HT1080 (cell line): ENCODE results near the gene NDNF. TPM values are rescaled to one million over a fixed set of nuclear protein-coding genes. Genes with fewer than 3 reads are reported as not detected.

Experiments
- DNase-seq: peaks from one replicate; pipeline ENCODE4 v3.0.0-alpha.2; 2015; ENCODE audit warnings: low read depth
- total RNA-seq: library from RNA; depleted of rRNA; stranded (reverse); fragments of >200 nt; shearing (Covaris generic); gene quantifications from 2 replicates; pipeline ENCODE4 v1.2.3, GENCODE V29; 2014; rRNA removed

Gene NDNF
- total RNA-seq, 1 experiment from 2014 or later, result 0.27 TPM

DNA sequence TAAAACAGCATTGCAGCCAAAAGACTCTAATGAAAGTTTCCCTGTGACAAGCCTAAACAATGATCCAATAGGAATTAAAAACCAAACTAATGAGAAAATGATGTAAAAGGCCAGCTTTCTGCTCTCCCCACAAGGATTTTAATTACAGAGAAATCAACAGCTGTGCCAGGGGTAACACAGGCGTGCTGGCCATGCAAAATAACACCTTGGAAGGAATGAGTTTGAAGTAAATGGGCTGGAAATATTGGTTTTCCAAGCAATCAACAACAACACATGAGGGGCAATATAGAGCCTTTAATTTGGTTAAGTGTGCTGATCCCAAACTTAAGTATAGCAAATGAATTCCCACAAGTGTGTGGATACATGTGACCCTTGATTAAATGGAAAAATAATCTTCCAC is 56.9 kb downstream of the NDNF start:
- DNase-seq, result no peak

DNA sequence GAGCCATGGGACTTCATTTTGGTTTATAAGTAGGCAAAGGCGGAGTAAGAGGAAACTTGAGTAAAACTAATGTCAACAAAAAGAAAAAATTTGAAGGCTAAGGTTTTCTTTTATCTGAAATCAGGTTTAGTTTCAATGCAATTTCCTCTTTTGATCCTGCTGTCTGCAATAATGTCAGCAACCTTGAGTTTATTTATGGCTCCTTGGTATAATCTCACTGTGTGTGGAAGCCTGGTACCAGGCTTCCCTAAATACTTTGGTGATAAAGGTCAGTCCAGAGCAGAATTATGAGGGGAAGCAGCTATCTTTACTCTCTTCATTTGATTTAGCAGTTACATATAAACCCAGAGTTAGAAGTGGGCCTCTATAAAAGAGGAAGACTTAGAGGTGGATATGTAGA is 57.8 kb downstream of the NDNF start:
- no peak for DNase-seq

DNA sequence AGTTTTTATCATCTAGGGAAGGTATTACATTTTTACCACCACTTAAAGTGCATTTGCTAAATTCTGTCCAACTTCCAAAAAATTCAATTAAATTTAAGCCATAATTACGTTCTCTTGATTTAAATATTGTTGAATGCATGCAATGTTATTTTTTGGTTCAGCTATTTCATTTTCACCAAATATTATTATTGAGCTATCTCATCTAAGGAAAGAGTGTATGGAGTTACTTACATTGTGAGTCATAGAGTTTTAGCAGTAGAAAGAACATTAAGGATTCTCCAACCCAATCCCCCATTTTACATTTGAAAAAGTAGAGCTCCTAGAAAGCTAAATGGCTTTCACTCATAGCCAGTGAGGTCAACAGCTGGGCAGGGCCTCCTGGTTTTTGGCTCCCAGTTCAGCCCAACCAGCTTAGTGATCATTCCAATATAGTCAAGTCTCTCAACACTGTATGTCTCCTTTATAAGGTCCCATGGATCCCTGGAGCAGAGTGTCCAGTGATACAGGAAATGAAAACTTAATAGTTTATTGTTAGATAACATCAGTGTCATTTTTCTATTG is 60.5 kb downstream of the NDNF start:
- DNase-seq, result no peak

DNA sequence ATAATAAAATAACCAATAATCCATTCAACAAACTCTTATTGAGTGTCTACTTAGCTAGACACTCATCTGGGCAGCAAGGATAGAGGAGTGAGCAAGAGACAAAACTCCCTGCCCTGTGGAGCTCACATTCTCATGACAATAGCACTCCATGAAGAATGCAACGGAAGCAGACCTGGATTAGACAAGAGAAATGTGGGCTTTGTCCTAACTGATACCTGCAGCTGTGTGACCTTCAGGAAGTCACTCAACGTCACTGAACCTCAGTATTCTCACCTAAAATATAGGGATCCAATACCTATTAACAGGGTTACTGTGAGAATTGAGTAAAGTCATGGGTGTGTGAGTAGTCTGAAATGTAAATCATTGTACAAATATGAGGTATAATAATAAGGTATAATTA is 61.2 kb downstream of the NDNF start:
- no peak for DNase-seq

DNA sequence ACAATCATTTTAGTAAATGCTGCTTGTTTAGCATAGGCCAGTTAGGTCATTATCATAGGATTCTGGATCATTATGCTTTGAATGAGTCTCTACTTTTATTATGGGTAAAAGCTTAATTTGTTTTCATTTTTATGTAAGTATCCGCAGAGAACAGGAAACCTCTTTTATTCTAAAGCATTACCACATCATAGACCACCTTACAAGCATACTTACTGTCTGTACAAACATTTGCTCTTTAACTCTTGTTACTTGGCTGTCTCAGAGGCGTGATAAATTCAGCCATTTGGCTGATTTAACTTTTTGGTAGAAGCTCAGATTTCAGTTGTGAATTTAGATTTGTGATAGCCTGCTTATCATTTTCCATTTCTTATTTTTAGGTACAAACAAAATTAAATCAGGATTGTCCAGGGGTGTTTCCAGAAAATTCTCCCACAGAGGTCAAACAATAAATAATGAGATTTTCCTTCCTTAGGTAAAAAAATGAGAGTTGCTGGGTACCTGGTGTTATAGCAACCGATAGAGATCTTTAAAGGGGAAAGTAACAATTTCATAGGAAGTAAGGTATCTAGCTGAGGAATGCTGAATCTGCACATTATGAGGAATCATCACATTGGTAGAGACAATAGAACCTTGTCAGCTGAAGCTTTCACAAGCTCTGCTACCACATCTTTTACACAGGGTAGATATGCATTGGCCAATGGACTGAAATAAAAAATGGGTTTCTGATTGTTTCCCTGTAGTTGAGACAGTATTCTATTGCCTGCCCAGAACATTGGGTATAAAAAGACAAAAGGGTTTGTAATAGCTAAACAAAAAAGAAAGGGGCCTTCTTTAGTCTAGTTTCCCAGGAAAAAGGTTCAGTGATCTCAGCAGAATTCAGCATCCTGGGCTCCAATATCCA is 62.5 kb downstream of the NDNF start:
- DNase-seq, result no peak

DNA sequence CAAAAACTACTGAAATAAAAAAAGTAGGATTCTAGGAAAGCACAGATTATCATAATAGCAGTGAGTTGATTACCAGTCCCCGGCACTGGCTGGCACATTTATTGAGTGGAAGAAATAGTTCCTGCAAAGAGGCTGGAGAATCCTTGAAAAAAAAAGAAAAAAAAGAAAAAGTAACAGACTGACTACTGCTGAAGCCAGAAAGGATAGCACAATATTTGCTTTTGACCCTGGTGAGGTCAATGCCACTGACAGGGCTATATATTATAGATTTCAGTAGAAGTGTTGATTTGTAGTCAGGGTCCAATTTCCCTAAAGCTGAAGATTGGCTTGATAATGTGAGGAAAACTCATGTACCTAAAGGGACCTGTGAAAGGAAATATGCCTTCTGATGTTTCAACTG is 64.7 kb downstream of the NDNF start:
- no peak for DNase-seq

DNA sequence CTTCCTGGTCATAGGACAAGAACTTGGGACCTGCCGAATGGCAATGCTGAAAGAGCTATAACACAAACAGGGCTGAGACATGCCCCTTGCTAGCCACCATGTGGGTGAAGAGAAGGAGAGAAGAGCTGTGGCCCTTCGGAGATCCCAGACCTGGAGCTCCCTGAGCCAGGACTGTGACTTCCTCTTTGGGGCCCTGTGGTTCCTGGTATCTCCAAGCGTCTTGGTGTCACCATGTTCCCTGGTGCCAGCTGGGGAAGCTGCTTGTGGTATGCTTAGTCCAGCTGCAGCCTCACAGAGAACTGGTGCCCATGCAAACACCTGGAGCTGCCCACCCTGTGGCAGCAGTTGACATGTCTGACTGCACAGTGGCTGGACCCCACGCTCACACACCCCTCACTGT is 68.5 kb downstream of the NDNF start:
- DNase-seq, result no peak

DNA sequence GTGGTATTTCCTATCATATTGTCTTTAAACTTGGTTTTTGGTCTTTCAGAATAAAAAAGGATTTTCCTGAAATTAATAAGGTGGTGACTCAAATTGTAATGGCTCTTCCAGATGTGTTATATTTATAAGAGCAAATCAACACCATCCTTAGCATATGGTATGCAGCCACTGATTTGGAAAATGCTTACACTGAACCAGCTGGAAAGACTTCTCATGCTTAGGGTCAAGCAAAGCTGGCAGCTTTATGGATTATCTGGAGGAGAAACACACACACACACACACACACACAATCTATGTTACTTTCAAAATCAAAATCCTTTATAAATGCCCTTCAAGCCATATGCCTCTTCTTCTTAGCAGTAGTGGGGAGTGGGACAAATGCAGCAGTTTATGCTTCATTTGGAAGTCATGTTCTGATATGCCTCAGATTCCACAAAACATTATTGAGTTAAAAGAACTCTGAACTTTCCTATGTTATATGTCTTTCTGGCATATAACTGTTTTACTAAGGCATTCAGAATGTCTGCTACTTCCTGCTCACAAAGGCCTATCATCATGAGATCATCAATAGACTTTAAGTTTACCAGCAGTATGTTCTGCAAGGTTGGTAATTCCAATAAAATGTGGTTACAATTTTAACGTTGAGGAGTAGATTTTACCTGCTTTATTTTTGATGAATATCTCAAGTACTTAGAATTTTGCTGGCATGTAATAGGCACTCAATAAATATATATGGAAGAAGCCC is 76.9 kb downstream of the NDNF start:
- no peak for DNase-seq

DNA sequence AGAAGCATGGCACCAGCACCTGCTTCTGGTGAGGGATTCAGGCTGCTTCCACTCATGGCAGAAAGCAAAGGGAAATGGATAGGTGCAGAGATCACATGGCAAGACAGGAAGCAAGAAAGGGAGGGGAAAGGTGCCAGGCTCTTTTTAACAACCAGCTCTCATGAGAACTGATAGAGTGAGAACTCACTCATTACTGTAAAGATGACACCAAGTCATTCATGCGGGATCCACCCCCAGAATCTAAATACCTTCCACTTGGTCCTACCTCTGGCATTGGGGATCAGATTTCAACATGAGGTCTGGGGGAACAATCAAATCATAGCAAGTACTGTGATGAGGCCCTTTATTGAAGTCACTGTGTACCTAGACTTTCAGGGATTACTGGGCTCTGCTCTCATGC is 77.8 kb downstream of the NDNF start:
- no peak for DNase-seq

DNA sequence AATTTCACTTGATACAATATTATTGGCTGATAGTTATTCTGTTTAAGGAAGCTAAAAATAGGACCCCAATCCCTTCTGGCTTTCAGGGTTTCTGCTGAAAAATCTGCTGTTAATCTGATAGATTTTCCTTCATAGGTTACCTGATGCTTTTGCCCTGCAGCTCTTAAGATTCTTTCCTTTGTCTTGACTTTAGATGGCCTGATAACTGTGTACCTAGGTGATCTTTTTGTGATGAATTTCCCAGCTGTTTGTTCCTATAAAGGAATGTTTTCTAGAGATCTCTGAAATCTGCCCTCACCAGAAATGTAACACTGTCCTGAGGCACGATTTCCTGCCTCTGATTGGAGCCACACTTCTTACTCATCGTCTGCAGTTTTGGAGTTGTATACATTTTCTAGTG is 80.5 kb downstream of the NDNF start:
- DNase-seq, result no peak

DNA sequence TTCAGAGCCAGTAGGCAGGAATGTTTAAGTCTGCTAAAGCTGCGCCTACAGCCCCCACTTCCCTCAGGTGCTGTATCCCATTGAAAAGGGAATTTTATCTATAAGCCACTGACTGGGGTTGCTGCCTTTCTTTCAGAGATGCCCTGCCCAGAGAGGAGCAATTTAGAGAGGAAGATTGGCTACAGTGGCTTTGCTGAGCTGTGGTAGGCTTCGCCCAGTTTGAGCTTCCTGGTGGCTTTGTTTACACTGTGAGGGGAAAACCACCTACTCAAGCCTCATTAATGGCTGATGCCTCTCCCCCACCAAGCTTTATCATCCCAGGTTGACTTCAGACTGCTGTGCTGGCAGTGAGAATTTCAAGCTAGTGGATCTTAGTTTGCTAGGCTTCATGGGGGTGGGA is 82.1 kb downstream of the NDNF start:
- DNase-seq, result no peak

Other genes with a start within 250 kb of the NDNF start
- gene PRDM5, start 149.8 kb downstream of the NDNF start, total RNA-seq, result 0.63 and 0.73 TPM in 2 replicates
- 0.10 and 0.23 TPM in 2 replicates for gene TNIP3, start 91.8 kb upstream of the NDNF start, total RNA-seq